DMS 273 (cell line): ENCODE results near the gene TSPAN12.

Experiments used
- DNase-seq: peaks from one replicate; lab custom pipeline; 2025; ENCODE audit not compliant: unreplicated experiment; lab: John Stamatoyannopoulos, UW

TSPAN12 gene

GRCh38 chr7:120760050-120760449, 97.9 kb downstream of the TSPAN12 start:
- no peak for DNase-seq

GRCh38 chr7:120743128-120743527, 114.8 kb downstream of the TSPAN12 start:
- no peak for DNase-seq

GRCh38 chr7:120742372-120742771, 115.6 kb downstream of the TSPAN12 start:
- peak; percentile 31 for DNase-seq

- no peak for DNase-seq
These were observed 116.4 kb downstream of the TSPAN12 start for GRCh38 chr7:120741371-120742042.

- DNase-seq, result no peak
These were observed 117.6 kb downstream of the TSPAN12 start for GRCh38 chr7:120740348-120740747.

- DNase-seq, result no peak
These were observed 119.1 kb downstream of the TSPAN12 start for GRCh38 chr7:120738816-120739215.
